Measurements from ENCODE around the gene GALK2.

Gene GALK2

GRCh38 chr15:49215768-49216739 is 46.0 kb downstream of the GALK2 start:
- Histone ChIP-seq H3K4me3 (ENCODE audit: low read depth, low read length) (no peak overlapping the region), H3K36me3 (ENCODE audit: control insufficient read depth in 2 of 2, insufficient read depth in 1 of 2, low read length in 2 of 2) (peaks cover 0 to 3% of the 10 kb centered on the region in 2 experiments; a peak in 1 of 3 replicates), H3K4me1 (ENCODE audit: control insufficient read depth, insufficient read depth, low read length) (no peaks in the 10 kb centered on the region), H3K27ac (ENCODE audit: extremely low read depth, low read depth, low read length) (no peak overlapping the region), H3K9me3 (ENCODE audit: control insufficient read depth, insufficient read depth, low read depth, low read length) (no peaks in the 10 kb centered on the region)
- CTCF ChIA-PET, result interaction anchor here (0.5 to 2.5 kb wide), 4 partner anchors 20 to 812 kb away, joined by 3 to 7 read pairs (median 4); partner anchors contain the start of gene FGF7
- POLR2A ChIA-PET, result no interaction called here
- TF ChIP-seq ZNF335 (tag by site-specific recombination; conservative IDR thresholded peaks at IDR 0.05) (peak; percentile 72), CTCF (tag by site-specific recombination; IDR thresholded peaks at IDR 0.05) (no peak), GLIS1 (tag by site-specific recombination; IDR thresholded peaks at IDR 0.05) (peak; percentile 43), GLIS2 (tag by site-specific recombination; IDR thresholded peaks at IDR 0.05) (peak; percentile 12; the same call in 1 of the 2 replicates)

GRCh38 chr15:49223536-49224274 is 53.7 kb downstream of the GALK2 start:
- Histone ChIP-seq H3K36me3 (ENCODE audit: control insufficient read depth in 2 of 2, insufficient read depth in 1 of 2, low read length in 2 of 2) (no peaks in the 10 kb centered on the region), H3K27ac (ENCODE audit: extremely low read depth, low read depth, low read length) (no peak overlapping the region), H3K9me3 (ENCODE audit: control insufficient read depth, insufficient read depth, low read depth, low read length) (no peaks in the 10 kb centered on the region), H3K4me3 (ENCODE audit: low read depth, low read length) (no peak overlapping the region), H3K4me1 (ENCODE audit: control insufficient read depth, insufficient read depth, low read length) (no peaks in the 10 kb centered on the region)
- CTCF ChIA-PET, result no interaction called here
- POLR2A ChIA-PET, result no interaction called here
- TF ChIP-seq ZNF10 (tag by site-specific recombination; IDR thresholded peaks at IDR 0.05), result no peak
- peak; percentile 72 for TF ChIP-seq ZNF146 (tag by site-specific recombination; IDR thresholded peaks at IDR 0.05)

- no peak overlapping the region for H3K4me3 ChIP-seq (ENCODE audit: low read depth, low read length)
- CTCF ChIA-PET, result interaction anchor here (0.6 to 1.5 kb wide), 8 partner anchors 10 to 778 kb away, joined by 3 to 6 read pairs (median 4); partner anchors contain the start of gene FGF7
- TF ChIP-seq ZNF404 (tag by site-specific recombination; IDR thresholded peaks at IDR 0.05) (no peak), ZNF555 (tag by site-specific recombination; conservative IDR thresholded peaks at IDR 0.05) (no peak), PRDM1 (tag by site-specific recombination; IDR thresholded peaks at IDR 0.05) (no peak), ZNF2 (tag by site-specific recombination; IDR thresholded peaks at IDR 0.05) (peak; percentile 73; the same call in 1 of the 2 replicates), ZNF335 (tag by site-specific recombination; conservative IDR thresholded peaks at IDR 0.05) (no peak), TSHZ1 (tag by site-specific recombination; IDR thresholded peaks at IDR 0.05; ENCODE audit: borderline replicate concordance) (no peak), ZNF596 (tag by site-specific recombination; IDR thresholded peaks at IDR 0.05) (no peak), ZNF24 (tag by site-specific recombination; IDR thresholded peaks at IDR 0.05) (no peak), ZNF114 (tag by site-specific recombination; IDR thresholded peaks at IDR 0.05) (no peak), OVOL3 (tag by site-specific recombination; IDR thresholded peaks at IDR 0.05) (no peak), SCRT1 (tag by site-specific recombination; IDR thresholded peaks at IDR 0.05; ENCODE audit: borderline replicate concordance) (no peak), ZNF670 (tag by site-specific recombination; IDR thresholded peaks at IDR 0.05; ENCODE audit: low read depth) (no peak), ZNF48 (tag by site-specific recombination; IDR thresholded peaks at IDR 0.05) (no peak), ZNF202 (tag by site-specific recombination; IDR thresholded peaks at IDR 0.05; ENCODE audit: borderline replicate concordance) (no peak)
These were observed 55.7 kb downstream of the GALK2 start for GRCh38 chr15:49225572-49226281.

More at GRCh38 chr15:49225572-49226281, 55.7 kb downstream of the GALK2 start:
- POLR2A ChIA-PET, result no interaction called here
- Histone ChIP-seq H3K27ac (ENCODE audit: extremely low read depth, low read depth, low read length) (no peak overlapping the region), H3K4me1 (ENCODE audit: control insufficient read depth, insufficient read depth, low read length) (no peaks in the 10 kb centered on the region), H3K36me3 (ENCODE audit: control insufficient read depth in 2 of 2, insufficient read depth in 1 of 2, low read length in 2 of 2) (no peaks in the 10 kb centered on the region), H3K9me3 (ENCODE audit: control insufficient read depth, insufficient read depth, low read depth, low read length) (no peaks in the 10 kb centered on the region)

Data from HEK293 (cell line).